NCI-H146 (cell line): ENCODE measurements around the gene IER5L.

Source experiments
- DNase-seq: peaks from one replicate; lab custom pipeline; 2025; lab: John Stamatoyannopoulos, UW

Gene IER5L

DNA sequence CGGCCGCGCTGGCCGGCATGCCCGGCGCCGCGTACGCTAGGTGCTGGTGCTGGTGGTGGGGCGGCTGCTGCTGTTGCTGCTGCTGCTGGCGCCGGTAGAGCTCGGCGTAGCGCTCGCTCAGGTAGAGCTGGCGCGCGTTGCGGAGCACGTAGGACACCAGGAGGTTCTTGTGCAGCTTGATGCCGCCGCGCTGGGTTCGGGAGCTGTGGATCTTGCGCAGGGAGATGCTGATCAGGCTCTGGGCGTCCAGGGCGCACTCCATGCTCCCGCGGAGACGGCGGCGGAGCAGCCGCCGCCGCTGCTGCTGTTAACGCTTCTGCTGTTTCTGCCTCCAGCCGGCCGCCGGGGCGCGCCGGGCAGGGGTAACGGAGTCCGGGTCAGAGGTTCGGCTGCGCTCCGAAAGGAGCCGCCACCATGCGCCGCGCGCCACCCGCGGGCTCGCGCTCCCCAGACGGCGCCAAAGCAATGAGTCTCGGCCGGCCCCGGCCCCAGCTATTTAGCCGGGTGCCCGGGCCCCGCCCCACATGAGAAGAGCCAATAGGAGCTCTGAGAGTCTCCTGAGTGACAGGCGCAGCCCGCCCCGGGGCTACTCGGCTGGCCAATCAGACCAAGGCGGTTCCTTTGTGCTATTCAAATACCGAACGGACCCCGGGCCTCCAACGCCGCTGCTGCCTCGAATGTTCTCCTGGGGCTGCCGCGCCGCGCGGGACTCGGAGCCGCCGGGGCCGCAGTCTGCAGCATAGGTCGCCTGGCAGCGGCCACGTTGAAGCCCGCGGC is at the start of gene IER5L:
Gene IER5L (minus strand): TSS at position 471 of the 777 bp plus-strand sequence. CDS start 209 bp downstream, at position 262.
- DNase-seq, result peak; percentile 94

DNA sequence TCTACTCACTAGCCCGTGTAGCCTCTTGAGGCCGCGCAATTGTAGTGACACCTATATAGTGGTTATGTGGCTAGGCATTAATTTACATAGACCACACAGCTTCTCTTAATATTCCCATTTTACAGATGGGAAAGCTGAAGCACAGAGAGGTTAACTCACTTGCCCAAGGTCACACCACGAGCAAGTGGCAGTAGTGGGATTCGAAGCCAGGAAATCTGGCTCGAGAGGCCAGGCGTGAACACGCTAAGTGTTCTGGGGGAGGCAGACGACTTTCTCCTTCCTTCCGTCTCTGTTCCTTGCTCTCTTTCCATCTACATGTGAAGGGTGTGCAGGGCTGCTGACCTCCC is 49.8 kb upstream of the IER5L start:
- no peak for DNase-seq

DNA sequence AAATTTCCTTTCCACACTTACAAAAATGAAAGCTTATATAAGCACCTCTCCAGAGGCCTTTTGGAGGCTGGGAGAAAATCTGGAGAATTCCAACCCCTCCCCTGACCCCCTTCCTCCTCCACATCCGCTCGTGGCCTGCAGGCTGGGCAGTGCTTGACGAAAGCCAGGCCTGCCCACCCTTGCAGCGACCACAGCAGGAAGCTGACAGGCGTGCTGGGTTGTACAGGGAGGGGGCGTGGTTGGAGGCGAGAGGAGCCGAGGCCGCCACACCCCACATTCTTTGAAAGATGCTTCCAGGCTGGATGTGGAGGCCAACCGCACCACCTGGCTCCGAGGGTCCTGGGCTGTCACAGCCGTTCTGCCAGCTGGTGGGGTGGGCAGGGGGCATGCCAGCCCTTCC is 47.8 kb upstream of the IER5L start:
- no peak for DNase-seq

DNA sequence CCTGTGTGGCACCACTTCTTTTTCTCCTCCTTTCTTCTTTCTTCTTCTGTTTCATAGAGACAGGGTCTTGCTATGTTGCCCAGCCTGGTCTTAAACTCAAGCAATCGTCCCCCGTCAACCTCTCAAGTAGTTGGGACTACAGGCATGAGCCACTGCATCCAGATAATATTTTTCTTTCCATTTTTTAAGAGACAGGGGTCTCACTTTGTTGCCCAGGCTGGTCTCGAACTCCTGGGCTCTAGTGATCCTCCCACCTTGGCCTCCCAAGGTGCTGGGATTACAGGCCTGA is 47.4 kb upstream of the IER5L start:
- no peak for DNase-seq

DNA sequence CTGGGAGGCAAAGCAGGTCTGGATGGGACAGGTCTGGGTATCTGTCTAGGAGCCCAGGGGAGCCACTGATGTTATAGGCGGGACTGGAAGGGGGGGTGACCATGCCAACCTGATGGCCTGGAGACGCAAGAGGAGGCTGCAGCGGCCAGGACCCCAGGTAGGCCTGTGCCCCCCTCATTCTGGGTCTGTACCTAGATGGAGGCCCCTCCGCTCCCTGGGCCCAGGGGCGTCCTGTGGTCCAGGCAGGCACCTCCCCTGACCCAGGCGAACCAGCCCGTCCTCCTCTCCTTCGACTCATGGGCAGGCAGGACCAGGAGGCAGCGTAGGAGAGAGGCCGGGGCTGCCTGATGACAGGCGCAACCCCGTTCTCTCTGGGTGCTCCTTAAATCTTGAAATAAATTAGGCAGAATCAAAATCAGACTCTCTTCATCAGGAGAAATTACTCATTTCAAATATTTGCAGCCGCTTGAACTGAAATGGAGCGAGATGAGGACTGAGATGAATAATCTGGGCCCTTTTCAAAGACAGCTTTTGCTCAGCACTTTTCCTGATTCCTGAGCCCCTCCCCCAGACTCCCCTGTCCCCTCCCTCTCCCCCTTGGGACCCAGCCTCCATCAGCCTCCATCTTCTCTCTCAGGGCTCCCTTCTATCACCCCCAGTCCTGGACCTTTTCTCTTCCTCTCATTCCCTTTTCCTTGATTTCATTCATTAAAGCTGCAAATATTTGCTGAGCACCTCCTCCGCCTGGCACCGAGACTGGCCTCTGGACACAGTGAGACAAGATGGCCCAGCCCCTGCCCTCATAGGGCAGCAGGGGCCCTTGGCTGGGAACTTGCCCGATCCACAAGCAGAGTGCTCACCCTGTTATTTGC is 46.8 kb upstream of the IER5L start:
- no peak for DNase-seq

DNA sequence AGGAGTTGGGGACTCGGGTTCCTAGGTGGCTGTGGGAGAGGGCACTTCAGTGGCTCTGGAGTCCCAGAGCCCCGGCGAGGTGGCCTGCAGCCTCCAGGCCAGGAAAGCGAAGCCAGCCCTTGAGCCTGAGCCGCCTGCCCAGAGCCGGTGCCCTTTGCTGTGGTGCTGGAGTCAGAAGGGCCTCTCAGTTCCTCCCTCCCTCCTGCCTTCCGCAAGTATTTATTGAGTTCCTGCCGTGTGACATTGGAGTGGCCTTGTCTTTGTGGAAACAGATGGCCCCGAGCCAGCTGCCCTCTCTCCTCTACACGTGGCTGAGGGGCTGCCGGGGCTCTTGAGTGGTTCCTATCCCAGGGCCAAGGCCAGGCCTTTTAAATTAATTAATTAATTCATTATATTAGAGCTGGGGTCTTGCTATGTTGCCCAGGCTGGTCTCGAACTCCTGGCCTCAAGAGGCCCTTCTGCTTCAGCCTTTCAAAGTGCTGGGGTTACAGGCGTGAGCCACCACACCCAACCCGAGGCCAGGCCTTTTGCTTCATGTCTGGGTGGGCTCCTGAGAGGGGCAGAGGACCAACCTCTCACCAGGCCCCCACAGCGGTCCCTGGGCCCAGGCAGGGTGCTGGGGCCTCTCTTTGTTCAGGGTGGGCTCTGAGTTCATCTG is 45.6 kb upstream of the IER5L start:
- no peak for DNase-seq

DNA sequence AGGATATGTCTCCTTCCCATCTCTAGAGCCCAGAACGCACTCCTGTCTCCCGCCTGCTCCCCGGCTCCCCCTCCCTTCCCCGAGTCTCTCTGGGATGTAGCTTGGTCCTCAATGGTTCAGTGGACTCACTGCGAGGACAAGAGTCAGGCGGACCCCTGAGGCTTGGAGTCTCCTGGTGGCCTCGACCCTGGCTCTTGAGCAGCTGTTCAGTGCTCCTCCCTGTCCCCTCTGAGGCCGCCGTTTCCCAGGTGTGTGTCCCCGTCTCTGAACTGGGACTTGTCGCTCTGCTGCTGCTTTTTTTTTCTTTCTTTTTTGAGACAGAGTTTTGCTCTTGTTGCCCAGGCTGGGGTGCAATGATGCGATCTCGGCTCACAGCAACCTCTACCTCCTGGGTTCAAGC is 44.8 kb upstream of the IER5L start:
- DNase-seq, result no peak

DNA sequence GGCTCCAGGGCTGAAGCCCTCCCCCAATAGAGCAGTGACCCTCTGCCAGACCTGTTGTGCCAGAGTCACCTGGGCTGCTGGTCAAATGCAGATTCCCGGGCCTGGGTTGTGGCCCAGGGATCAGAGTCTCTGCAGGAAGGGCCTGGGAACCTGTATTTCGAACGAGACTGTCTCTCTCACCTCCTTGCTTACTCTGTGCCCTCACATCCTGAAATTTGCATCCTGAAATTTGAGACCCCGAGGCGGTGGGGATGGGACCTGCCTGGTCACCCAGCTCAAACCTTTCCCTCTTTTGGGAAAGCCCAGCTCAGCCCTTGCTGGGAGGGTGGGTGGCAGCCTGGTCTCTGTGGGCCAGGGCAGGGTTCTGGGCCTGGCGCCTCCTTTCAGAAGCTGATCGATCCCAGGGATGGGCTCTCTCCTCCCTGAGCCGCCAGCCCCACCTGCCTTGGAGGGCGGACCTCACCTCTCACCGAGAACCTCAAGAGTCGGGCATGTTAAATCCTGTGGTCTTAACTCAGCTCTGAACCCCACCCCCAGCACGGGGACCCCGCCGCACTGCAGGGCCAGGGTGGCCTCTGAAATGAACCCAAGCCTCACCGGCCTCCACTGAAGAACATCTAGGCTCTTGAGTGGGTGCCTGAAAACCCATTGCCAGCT is 44.0 kb upstream of the IER5L start:
- no peak for DNase-seq

DNA sequence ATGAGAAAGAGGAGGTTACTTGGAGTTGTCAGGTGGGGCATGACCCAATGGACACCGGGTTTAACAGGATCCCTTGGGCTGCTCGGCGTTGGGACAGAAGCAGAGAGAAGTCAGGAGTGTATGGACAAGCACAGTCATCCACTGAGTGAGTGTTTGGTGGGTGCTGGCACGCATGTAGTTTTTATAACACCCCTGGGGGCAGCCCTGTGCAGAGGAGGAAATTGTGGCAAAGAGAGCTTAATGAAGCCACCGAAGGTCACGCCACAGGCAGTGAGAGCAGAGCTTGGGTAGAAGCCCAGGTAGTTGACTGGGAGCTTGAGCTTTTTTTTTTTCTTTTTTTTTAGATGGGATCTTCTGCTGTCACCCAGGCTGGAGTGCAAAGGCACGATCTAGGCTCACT is 43.2 kb upstream of the IER5L start:
- no peak for DNase-seq

DNA sequence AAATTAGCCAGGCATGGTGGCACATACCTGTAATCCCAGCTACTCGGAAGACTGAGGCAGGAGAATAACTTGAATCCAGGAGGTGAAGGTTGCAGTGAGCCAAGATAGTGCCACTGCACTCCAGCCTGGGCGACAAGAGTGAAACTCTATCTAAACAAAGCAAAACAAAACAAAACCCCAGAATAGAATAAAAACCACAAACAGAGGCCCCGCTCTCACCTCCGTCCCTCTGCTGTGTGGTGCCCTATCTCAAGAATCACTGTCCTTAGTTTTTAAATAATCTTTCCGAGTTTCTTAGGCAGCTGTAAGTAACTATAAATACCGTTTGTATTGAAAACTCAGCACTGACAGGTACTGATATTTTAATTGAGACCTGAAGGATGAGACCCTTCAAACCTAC is 42.7 kb upstream of the IER5L start:
- DNase-seq, result no peak

DNA sequence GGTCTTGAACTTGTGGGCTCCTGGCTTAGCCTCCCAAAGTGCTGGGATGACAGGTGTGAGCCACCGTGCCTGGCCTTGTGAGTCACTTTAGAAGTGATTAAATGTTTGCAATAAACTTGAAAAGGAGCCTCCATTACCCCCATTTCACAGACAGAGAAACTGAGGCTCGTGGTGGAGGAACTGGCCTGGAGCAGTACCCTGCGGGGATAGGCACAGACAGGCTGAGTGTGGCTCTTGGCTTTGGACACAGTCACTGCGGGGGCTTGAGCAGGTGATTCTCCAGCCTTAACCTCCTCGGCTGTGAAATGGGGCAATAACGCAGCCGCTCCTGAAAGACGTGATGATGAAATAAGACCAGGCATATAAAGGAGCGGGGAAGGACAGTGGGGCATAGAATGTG is 40.9 kb upstream of the IER5L start:
- no peak for DNase-seq

DNA sequence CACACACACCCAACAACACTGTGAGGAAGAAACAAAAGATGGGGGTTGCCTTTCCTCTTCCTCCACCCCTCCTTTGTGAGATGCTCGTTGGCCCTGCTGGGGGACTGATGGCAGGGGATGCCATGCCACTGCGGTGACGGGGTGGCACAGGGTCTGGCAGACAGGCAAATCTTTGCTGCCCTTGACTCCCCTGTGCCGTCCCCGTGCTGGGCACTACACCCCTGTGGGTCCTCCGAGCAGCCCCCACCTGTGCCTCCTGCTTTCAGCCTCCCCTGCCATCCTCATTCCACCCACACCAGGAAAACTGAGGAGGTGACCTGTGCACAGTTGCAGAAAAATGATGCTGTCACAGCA is 40.2 kb upstream of the IER5L start:
- no peak for DNase-seq

DNA sequence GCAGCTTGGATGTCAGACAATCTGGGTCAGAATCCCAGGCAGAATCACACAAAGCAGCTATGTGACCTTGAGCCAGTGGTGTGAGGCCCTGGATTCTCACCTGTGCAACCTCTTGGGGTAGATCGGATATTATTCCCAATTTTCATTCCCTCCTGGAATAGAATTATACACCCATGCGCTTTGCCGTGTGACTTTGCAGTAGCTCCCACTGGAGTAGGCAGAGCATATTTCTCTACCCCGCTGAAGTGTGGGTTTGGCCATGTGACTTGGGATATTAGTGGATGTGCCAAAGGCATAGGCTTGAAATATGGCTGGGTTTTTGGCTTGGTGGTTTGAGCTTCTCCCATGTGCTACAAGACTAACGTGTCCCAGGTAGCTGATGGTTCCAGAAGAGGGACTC is 35.5 kb upstream of the IER5L start:
- DNase-seq, result no peak

DNA sequence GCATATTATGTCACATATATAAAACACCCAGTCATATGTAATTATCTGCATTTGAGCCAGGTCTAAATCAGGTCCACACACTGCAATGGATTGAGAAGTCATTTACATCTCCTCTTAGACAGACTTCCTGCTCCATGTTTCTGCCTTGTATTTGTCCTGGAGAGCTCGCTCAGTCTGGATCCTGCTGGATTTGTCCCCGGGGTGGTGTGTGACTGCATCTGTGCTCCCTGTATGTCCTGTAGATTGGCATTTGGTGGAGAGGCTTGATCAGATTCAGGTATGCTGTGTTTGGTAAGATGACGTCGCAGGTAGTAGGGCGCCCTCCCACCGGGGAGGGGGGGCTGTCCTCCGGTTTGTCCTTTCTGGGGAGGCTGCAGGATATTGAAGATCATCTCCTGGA is 33.6 kb upstream of the IER5L start:
- DNase-seq, result no peak

DNA sequence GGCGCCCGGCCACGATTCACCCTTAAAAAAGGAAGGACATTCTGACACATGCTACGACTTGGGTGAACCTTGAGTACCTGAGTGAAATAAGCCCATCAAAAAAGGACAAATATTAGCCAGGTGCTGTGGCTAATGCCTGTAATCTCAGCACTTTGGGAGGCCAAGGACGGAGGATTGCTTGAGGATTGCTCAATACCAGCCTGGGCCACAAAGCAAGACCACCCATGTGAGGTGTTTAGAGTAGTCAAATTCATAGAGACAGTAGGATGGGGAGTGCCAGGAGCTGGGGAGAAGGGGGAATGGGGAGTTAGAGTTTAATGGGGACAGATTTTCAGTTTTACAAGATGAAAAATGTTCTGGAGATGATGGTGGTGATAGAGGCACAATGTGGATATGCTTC is 32.1 kb upstream of the IER5L start:
- DNase-seq, result no peak

DNA sequence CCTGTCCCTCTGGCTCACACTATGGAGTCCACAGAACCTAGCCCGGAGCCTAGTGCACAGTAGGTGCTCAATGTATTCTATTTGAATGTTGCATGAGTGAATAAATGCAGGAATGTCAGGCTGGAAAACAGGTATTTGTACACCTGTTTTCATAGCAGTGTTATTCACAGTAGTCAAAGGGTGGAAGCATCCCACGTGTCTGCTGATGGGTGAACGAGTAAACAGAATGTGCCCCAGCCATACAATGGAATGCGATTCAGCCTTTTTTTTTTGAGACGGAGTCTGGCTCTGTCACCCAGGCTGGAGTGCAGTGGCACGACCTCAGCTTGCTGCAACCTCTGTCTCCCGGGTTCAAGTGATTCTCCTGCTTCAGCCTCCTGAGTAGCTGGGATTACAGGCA is 31.5 kb upstream of the IER5L start:
- no peak for DNase-seq

DNA sequence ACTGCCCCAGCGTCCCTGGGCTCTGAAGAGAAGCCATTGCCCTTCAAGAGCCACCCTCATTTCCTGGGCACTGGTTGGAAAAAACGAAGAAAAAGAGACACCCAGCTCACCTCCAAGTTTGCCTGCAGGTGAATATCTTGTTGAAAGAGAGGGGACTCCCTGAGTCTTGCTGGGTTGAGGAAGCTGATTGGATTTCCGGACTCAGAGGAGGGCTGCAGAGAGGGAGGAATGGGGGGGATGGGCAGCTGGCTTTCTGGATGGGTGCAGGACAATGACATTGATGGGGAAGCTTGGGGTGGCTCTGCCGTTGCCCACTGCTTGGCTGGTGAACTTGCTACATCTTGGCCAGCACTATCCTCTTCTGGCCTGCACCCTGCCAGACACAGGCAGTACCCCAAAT is 31.0 kb upstream of the IER5L start:
- DNase-seq, result no peak

DNA sequence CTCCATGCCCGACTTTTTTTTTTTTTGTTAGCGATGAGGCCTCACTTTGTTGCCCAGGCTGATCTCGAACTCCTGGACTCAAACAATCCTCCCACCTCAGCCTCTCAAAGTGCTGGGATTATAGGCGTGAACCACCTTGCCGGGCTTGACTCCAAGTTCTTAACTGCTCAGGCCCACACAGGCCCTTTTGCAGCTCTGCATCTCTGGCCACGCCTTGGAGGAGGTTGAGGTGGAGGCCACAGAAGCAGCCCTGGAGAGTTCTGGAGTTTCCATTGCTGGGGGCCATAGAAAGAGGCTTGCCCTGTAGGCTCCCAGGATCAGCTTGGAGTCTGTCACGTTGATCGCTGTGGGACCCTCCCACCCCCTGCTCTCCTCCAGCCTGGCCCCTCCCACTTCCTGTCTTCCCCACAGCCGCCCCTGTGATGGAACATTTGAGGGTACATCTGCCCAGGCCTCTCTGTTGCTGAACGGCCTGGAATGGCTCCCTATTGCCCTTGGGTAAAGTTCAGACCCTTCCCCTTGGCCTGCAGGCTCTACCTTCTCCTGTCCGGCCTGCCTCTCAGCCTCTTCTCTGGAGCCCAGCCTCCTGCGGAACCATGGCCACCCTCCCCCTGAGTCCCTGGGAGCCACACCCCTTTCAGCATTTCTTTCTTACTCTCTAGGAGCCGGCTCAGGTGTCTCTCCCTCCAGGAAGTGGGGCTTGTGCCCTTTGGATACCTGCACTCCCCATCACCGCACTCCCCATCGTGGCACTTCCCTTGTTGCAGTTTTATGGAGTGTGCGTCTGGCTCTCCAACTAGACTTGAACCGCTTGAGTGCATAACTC is 30.4 kb upstream of the IER5L start:
- DNase-seq, result no peak

DNA sequence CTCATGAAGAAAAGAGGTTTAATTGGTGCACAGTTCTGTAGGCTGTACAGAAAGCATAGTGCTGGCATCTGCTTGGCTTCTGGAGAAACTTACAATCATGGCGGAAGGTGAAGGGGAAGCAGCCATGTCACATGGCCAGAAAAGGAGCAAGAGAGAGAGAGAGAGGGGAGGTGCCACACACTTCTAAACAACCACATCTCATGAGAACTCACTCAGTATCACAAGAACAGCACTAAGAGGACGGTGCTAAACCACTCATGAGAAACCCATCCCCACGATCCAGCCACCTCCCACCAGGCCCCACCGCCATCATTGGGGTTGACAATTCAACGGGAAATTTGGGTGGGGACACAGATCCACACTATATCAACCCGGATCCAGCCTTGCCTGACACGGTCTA is 28.8 kb upstream of the IER5L start:
- no peak for DNase-seq

DNA sequence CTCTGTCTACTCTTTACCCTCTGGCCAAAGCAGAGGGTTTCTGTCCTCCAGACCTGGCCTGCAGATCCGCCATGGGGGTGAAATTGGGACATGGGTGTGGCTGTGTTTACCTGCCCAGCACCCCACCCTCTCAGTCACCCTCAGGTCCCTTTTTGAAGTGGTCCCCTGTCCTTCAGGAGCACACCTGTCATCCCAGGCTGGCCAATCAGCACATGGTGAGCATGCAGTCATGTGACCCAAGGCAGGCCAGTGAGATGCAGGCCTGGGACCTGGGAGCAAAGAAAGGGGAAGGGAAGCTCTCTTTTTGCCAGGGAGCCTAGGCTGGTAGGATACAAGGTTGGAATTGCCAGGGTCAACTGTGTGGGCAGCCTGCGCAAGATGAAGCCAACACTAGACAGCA is 28.3 kb upstream of the IER5L start:
- no peak for DNase-seq

DNA sequence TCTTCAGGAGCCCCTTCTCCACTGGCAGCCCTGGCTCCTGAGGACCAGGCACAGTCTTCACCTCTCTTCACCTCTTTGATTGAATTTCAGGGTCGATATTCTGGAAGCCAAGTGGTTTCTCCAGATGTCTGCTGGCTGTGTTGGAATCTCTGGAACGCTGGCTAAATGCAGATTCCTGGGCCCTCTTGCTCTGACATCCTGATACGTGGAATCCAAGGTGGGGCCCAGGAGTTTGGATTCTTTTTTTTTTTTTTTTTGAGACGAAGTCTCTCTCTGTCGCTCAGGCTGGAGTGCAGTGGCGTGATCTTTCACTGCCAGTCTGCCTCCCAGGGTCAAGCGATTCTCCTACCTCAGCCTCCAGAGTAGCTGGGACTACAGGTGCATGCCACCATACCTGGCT is 26.8 kb upstream of the IER5L start:
- no peak for DNase-seq

DNA sequence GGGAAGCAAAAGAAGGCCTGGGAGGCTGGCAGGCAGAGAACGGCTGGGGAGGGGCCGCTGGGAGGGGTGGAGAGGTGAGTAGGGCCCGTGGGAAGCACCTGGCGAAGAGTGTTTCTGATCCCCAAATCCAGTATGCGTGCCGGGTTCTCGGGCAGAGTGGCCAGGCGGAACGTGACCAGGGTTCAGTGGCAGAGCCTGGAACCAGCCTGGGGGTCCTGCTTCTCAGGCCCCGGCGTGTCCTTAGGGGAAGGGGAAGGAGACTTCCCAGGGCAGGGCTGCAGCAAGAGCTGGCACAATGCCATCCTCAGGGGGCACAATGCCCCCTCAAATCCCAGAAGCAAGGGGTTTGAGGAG is 25.5 kb upstream of the IER5L start:
- DNase-seq, result no peak
